ENCODE results near the gene SMIM33. TPM values are rescaled to one million over a fixed set of nuclear protein-coding genes. Genes with fewer than 3 reads are reported as not detected.
A peak's percentile ranks its signal among the peaks of the same experiment; 100 is the strongest.
"Not testable (repeated sequence)": the region's sequence is repeated elsewhere in the genome, so short reads cannot be mapped to it uniquely, and the experiment has no call there.

The SMIM33 gene
- polyA plus RNA-seq, 2 donors, result 0.02 TPM; not detected in 1

DNA sequence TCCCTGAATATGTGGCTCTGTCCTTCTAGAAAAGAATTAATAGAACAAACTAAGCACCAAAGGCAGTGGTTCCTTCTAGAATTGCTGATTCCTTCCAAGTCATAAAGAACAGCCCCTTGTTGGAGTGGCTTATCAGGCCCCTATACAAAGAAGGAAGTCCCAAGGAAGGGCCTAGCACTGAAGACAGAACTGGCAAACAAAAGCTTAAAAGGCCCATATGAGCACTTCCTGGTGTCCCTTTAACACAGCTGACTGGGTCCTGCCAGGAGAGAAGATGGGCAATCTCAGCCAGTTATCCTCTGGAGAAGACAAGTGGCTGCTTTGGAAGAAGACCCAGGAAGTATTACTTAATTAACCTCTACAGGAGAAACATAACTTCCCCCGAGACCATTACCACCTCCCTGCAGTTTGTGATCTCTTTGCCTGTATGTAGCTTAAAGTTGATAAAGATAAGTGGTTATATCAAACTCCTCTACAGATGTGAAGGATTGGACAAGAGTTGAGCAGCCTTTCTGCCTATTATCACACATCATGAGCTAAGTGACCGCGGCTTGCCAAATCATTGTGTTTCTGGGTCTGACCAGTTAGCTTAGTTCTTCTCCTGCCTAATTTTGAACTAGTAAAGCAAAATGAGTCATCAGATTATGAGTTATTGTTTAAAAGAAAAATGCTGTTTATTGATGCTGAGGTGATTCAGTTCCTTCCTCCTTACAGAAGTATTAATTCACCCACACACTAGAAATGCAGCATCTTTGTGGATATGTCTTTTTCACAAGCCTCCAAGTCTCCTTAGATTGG lies 25.0 kb downstream of the SMIM33 start:
- Histone ChIP-seq H3K27me3 (ENCODE audit: control insufficient read depth in 1 of 2, insufficient read depth in 2 of 2, low read length in 2 of 2) (no peaks in the 10 kb centered on the region), H3K27ac (ENCODE audit: low read depth in 2 of 2, low read length in 1 of 2) (peak overlapping the region; percentile 83 to 88), H3K4me3 (ENCODE audit: low read depth in 1 of 2, low read length in 2 of 2) (no peak overlapping the region), H3K36me3 (ENCODE audit: control insufficient read depth in 2 of 2, insufficient read depth in 2 of 2, low read length in 1 of 2) (no peaks in the 10 kb centered on the region), H3K9me3 (ENCODE audit: control insufficient read depth in 2 of 2, insufficient read depth in 1 of 2, low read depth in 1 of 2, low read length in 1 of 2) (no peaks in the 10 kb centered on the region), H3K4me1 (ENCODE audit: control insufficient read depth in 2 of 2, insufficient read depth in 2 of 2, low read length in 1 of 2) (peaks cover 0 to 5% of the 10 kb centered on the region in 2 donors)
- 72 to 73% methylated on average over 3 of the region's 3 CpGs for WGBS, 2 donors

DNA sequence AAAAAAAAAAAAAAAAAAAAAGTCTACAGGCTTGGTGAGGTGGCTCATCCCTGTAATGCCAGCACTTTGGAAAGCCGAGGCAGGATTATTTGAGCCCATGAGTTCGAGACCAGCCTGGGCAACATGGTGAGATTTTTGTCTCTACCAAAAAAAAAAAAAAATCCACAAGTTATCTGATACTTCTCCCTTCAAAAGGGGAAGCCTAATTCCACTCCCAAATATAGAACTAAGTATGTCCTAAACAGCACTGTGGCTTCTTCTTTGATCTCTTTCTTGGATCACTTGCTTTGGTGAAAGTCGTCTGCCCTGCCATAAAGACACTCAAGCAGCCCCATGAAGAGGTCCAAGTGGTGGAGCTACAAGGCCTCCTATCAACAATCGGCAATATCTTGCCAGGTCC lies 30.6 kb downstream of the SMIM33 start:
- Histone ChIP-seq H3K27ac (ENCODE audit: low read depth in 2 of 2, low read length in 1 of 2) (no peak overlapping the region), H3K4me1 (ENCODE audit: control insufficient read depth in 2 of 2, insufficient read depth in 2 of 2, low read length in 1 of 2) (no peaks in the 10 kb centered on the region)
- WGBS, 2 donors, result 83 to 85% methylated on average over 4 of the region's 4 CpGs

DNA sequence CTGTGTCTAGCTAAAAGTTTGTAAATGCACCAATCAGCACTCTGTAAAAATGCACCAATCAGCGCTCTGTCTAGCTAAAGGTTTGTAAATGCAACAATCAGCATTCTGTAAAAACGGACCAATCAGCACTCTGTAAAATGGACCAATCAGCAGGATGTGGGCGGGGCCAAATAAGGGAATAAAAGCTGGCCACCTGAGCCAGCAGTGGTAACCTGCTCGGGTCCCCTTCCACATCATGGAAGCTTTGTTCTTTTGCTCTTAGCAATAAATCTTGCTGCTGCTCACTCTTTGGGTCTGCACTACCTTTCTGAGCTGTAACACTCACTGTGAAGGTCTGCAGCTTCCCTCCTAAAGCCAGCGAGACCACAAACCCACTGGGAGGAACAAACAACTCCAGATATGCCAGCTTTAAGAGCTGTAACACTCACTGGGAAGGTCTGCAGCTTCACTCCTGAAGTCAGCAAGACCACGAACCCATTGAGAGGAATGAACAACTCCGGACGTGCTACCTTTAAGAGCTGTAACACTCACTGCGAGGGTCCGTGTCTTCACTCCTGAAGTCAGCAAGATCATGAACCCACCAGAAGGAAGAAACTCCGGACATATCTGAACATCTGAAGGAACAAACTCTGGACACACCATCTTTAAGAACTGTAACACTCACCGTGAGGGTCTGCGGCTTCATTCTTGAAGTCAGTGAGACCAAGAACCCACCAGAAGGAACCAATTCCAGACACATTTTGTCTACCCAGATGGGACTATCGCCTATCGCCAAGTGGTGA lies 32.4 kb downstream of the SMIM33 start:
- WGBS, 2 donors, result 91 to 92% methylated on average over 15 of the region's 15 CpGs

More for the DNA sequence above, 30.6 kb downstream of the SMIM33 start:
- H3K9me3 ChIP-seq (ENCODE audit: control insufficient read depth in 2 of 2, insufficient read depth in 1 of 2, low read depth in 1 of 2, low read length in 1 of 2), result peaks cover 0 to 5% of the 10 kb centered on the region in 2 donors
- H3K4me3 ChIP-seq (ENCODE audit: low read depth in 1 of 2, low read length in 2 of 2), result no peak overlapping the region
- no peaks in the 10 kb centered on the region for H3K36me3 ChIP-seq (ENCODE audit: control insufficient read depth in 2 of 2, insufficient read depth in 2 of 2, low read length in 1 of 2)
- no peaks in the 10 kb centered on the region for H3K27me3 ChIP-seq (ENCODE audit: control insufficient read depth in 1 of 2, insufficient read depth in 2 of 2, low read length in 2 of 2)

GRCh38 chr5:139503879-139504278 lies 33.1 kb downstream of the SMIM33 start:
- H3K27me3 ChIP-seq (ENCODE audit: control insufficient read depth in 1 of 2, insufficient read depth in 2 of 2, low read length in 2 of 2), result not testable (repeated sequence)

More for the DNA sequence above, 32.4 kb downstream of the SMIM33 start:
- not testable (repeated sequence) for H3K27ac ChIP-seq (ENCODE audit: low read depth in 2 of 2, low read length in 1 of 2); H3K4me1 ChIP-seq (ENCODE audit: control insufficient read depth in 2 of 2, insufficient read depth in 2 of 2, low read length in 1 of 2); H3K9me3 ChIP-seq (ENCODE audit: control insufficient read depth in 2 of 2, insufficient read depth in 1 of 2, low read depth in 1 of 2, low read length in 1 of 2); H3K27me3 ChIP-seq (ENCODE audit: control insufficient read depth in 1 of 2, insufficient read depth in 2 of 2, low read length in 2 of 2); H3K36me3 ChIP-seq (ENCODE audit: control insufficient read depth in 2 of 2, insufficient read depth in 2 of 2, low read length in 1 of 2); H3K4me3 ChIP-seq (ENCODE audit: low read depth in 1 of 2, low read length in 2 of 2)

DNA sequence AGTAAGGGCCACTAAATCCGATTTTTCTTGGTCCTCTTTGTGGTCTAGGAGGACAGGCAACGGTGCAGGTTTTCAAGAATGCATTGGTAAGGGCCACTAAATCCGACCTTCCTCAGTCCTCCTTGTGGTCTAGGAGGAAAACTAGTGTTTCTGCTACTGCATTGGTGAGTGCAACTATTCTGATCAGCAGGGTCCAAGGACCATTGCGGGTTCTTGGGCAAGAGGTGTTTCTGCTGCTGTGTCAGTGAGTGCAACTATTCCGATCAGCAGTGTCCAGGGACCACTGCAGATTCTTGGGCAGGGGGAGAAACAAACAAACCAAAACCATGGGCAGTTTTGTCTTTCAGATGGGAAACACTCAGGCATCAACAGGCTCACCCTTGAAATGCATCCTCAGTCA lies 33.9 kb downstream of the SMIM33 start:
- H3K4me1 ChIP-seq (ENCODE audit: control insufficient read depth in 2 of 2, insufficient read depth in 2 of 2, low read length in 1 of 2); H3K36me3 ChIP-seq (ENCODE audit: control insufficient read depth in 2 of 2, insufficient read depth in 2 of 2, low read length in 1 of 2); H3K9me3 ChIP-seq (ENCODE audit: control insufficient read depth in 2 of 2, insufficient read depth in 1 of 2, low read depth in 1 of 2, low read length in 1 of 2); H3K27me3 ChIP-seq (ENCODE audit: control insufficient read depth in 1 of 2, insufficient read depth in 2 of 2, low read length in 2 of 2); H3K4me3 ChIP-seq (ENCODE audit: low read depth in 1 of 2, low read length in 2 of 2); H3K27ac ChIP-seq (ENCODE audit: low read depth in 2 of 2, low read length in 1 of 2): not testable (repeated sequence)
- 77 to 87% methylated on average over 5 of the region's 5 CpGs for WGBS, 2 donors

More at GRCh38 chr5:139503879-139504278, 33.1 kb downstream of the SMIM33 start:
- not testable (repeated sequence) for H3K36me3 ChIP-seq (ENCODE audit: control insufficient read depth in 2 of 2, insufficient read depth in 2 of 2, low read length in 1 of 2); H3K9me3 ChIP-seq (ENCODE audit: control insufficient read depth in 2 of 2, insufficient read depth in 1 of 2, low read depth in 1 of 2, low read length in 1 of 2); H3K4me1 ChIP-seq (ENCODE audit: control insufficient read depth in 2 of 2, insufficient read depth in 2 of 2, low read length in 1 of 2); H3K27ac ChIP-seq (ENCODE audit: low read depth in 2 of 2, low read length in 1 of 2); H3K4me3 ChIP-seq (ENCODE audit: low read depth in 1 of 2, low read length in 2 of 2)
- 78 to 86% methylated on average over 15 of the region's 15 CpGs for WGBS, 2 donors

GRCh38 chr5:139512786-139513390 lies 42.1 kb downstream of the SMIM33 start:
- no peaks in the 10 kb centered on the region for H3K27me3 ChIP-seq (ENCODE audit: control insufficient read depth in 1 of 2, insufficient read depth in 2 of 2, low read length in 2 of 2)
- WGBS, 2 donors, result 87 to 89% methylated on average over 6 of the region's 6 CpGs
- no peaks in the 10 kb centered on the region for H3K36me3 ChIP-seq (ENCODE audit: control insufficient read depth in 2 of 2, insufficient read depth in 2 of 2, low read length in 1 of 2)
- no peaks in the 10 kb centered on the region for H3K9me3 ChIP-seq (ENCODE audit: control insufficient read depth in 2 of 2, insufficient read depth in 1 of 2, low read depth in 1 of 2, low read length in 1 of 2)
- H3K4me1 ChIP-seq (ENCODE audit: control insufficient read depth in 2 of 2, insufficient read depth in 2 of 2, low read length in 1 of 2), result no peaks in the 10 kb centered on the region
- no peak overlapping the region for H3K4me3 ChIP-seq (ENCODE audit: low read depth in 1 of 2, low read length in 2 of 2)
- no peak overlapping the region for H3K27ac ChIP-seq (ENCODE audit: low read depth in 2 of 2, low read length in 1 of 2)

DNA sequence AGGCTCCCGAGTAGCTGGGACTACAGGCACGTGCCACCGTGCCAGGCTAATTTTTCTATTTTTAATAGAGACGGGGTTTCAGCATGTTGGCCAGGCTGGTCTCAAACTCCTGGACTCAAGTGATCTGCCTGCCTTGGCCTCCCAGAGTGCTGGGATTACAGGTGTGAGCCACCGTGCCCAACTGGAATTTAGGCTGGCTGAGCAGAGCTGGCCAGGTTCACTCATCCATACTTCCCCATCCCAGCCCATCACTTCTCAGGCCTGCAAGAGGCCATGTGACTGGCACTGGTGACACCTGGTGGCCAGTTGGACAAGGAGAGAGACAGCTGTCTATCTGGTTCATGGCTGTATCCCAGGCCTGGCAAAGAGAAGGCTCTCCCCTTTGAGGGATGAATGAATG lies 42.6 kb downstream of the SMIM33 start:
- H3K27me3 ChIP-seq (ENCODE audit: control insufficient read depth in 1 of 2, insufficient read depth in 2 of 2, low read length in 2 of 2); H3K36me3 ChIP-seq (ENCODE audit: control insufficient read depth in 2 of 2, insufficient read depth in 2 of 2, low read length in 1 of 2); H3K4me1 ChIP-seq (ENCODE audit: control insufficient read depth in 2 of 2, insufficient read depth in 2 of 2, low read length in 1 of 2); H3K9me3 ChIP-seq (ENCODE audit: control insufficient read depth in 2 of 2, insufficient read depth in 1 of 2, low read depth in 1 of 2, low read length in 1 of 2); H3K4me3 ChIP-seq (ENCODE audit: low read depth in 1 of 2, low read length in 2 of 2); H3K27ac ChIP-seq (ENCODE audit: low read depth in 2 of 2, low read length in 1 of 2): not testable (repeated sequence)
- WGBS, 2 donors, result 74 to 76% methylated on average over 5 of the region's 5 CpGs

DNA sequence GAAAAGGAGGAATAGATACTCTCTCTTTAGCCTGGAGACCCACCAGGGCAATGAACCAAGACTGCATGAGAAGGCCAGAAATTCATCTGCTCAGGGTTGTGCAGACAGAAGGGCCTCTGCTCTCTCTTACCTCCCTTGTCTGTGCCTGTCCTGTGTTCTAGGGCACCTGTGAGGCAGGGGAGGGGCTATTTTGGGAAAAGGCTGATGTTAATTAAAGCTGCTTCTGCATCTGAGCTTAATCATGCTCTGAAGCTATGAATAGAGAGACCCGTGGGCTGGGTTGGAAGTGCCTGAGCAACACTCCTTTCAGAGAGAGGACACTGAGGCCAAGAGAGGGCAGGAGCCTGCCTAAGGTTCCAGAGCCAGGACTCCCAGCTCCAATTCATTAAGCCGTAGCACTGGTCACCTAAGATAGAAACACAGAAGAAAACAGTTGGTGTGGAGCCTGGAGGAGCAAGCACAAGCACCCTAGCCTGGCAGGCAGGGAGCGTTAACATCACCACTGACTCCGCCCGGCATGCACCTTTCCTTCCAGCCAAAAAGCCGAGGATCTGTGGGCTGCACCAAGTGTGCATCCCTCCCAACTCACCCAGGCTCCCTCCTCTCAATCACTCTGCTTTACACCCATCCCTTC lies 43.2 kb downstream of the SMIM33 start:
- peak overlapping the region in 1 of 2 donors; percentile 24 for H3K27ac ChIP-seq (ENCODE audit: low read depth in 2 of 2, low read length in 1 of 2)
- no peaks in the 10 kb centered on the region for H3K27me3 ChIP-seq (ENCODE audit: control insufficient read depth in 1 of 2, insufficient read depth in 2 of 2, low read length in 2 of 2)
- H3K9me3 ChIP-seq (ENCODE audit: control insufficient read depth in 2 of 2, insufficient read depth in 1 of 2, low read depth in 1 of 2, low read length in 1 of 2), result no peaks in the 10 kb centered on the region
- H3K4me1 ChIP-seq (ENCODE audit: control insufficient read depth in 2 of 2, insufficient read depth in 2 of 2, low read length in 1 of 2), result peaks cover 0 to 3% of the 10 kb centered on the region in 2 donors
- no peak overlapping the region for H3K4me3 ChIP-seq (ENCODE audit: low read depth in 1 of 2, low read length in 2 of 2)
- no peaks in the 10 kb centered on the region for H3K36me3 ChIP-seq (ENCODE audit: control insufficient read depth in 2 of 2, insufficient read depth in 2 of 2, low read length in 1 of 2)
- 70 to 77% methylated on average over 6 of the region's 6 CpGs for WGBS, 2 donors

DNA sequence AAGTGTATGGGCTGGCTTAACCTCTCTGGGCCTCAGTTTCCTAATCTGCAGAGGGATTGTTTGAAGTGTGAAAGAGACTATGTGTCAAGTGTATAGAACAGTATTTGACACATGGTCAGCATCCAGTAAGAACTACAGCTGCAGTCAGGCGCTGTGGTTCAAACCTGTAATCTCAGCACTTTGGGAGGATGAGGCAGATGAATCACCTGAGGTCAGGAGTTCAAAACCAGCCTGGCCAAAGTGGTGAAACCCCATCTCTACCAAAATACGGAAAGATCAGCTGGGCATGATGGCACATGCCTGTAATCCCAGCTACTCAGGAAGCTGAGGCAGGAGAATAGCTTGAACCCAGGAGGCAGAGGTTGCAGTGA lies 43.7 kb downstream of the SMIM33 start:
- no peaks in the 10 kb centered on the region for H3K9me3 ChIP-seq (ENCODE audit: control insufficient read depth in 2 of 2, insufficient read depth in 1 of 2, low read depth in 1 of 2, low read length in 1 of 2)
- H3K27me3 ChIP-seq (ENCODE audit: control insufficient read depth in 1 of 2, insufficient read depth in 2 of 2, low read length in 2 of 2), result no peaks in the 10 kb centered on the region
- peak overlapping the region in 1 of 2 donors; percentile 24 for H3K27ac ChIP-seq (ENCODE audit: low read depth in 2 of 2, low read length in 1 of 2)
- H3K4me3 ChIP-seq (ENCODE audit: low read depth in 1 of 2, low read length in 2 of 2), result no peak overlapping the region
- WGBS, 2 donors, result 41 to 47% methylated on average over 2 of the region's 2 CpGs
- no peaks in the 10 kb centered on the region for H3K36me3 ChIP-seq (ENCODE audit: control insufficient read depth in 2 of 2, insufficient read depth in 2 of 2, low read length in 1 of 2)
- peaks cover 0 to 3% of the 10 kb centered on the region in 2 donors for H3K4me1 ChIP-seq (ENCODE audit: control insufficient read depth in 2 of 2, insufficient read depth in 2 of 2, low read length in 1 of 2)
